ENCODE results near the gene CEP63. TPM values are rescaled to one million over a fixed set of nuclear protein-coding genes. Genes with fewer than 3 reads are reported as not detected.

Gene CEP63
- total and polyA plus RNA-seq, 2 of the 8 experiments (the other 6 are each of a cell fraction or from before 2014, with no cell fraction given): 5.3 to 18.2 TPM

GRCh38 chr3:134447351-134447750 is 38.5 kb upstream of the CEP63 start:
- Histone ChIP-seq H3K36me3 (ENCODE audit: control insufficient read depth in 2 of 4, insufficient read depth in 4 of 4, low read length in 3 of 4) (no peaks in the 10 kb centered on the region), H3K4me1 (replicated peaks in 1 of 4; ENCODE audit: control insufficient read depth in 3 of 4, insufficient read depth in 4 of 4, low read length in 3 of 4) (peaks cover 0 to 3% (median 2%) of the 10 kb centered on the region in 4 experiments; a peak in 4 of 7 replicates), H2AFZ (ENCODE audit: low read length) (no peak overlapping the region), H4K20me1 (replicated peaks in 1 of 2; ENCODE audit: control insufficient read depth in 1 of 2, insufficient read depth in 2 of 2, low read length in 2 of 2) (no peaks in the 10 kb centered on the region), H2BK15ac (ENCODE audit: low read length) (no peak overlapping the region), H4K8ac (ENCODE audit: extremely low read depth, insufficient read depth, low read length) (no peak overlapping the region), H2BK20ac (ENCODE audit: low read length) (no peak overlapping the region), H2BK12ac (ENCODE audit: low read depth, low read length) (no peak overlapping the region), H3K9me3 (ENCODE audit: insufficient read depth in 2 of 2, low read depth in 1 of 2, low read length in 1 of 2) (no peaks in the 10 kb centered on the region), H3K18ac (ENCODE audit: extremely low read depth, low read length) (no peak overlapping the region), H4K5ac (ENCODE audit: insufficient read length, low read depth, low read length) (no peak overlapping the region), H3K14ac (ENCODE audit: insufficient read length) (no peak overlapping the region), H3K9ac (replicated peaks in 1 of 4; ENCODE audit: extremely low read depth in 1 of 4, low read depth in 3 of 4, low read length in 3 of 4) (no peak overlapping the region), H3K27ac (ENCODE audit: low read depth, low read length) (no peak overlapping the region), H3K23me2 (ENCODE audit: low read depth, low read length) (no peaks in the 10 kb centered on the region), H3K4me3 (ENCODE audit: extremely low read depth in 1 of 4, insufficient read depth in 2 of 4, low read depth in 3 of 4, low read length in 4 of 4) (no peak overlapping the region), H2AK5ac (ENCODE audit: low read depth, low read length) (no peak overlapping the region), H2BK120ac (replicated peaks; ENCODE audit: low read depth, low read length) (no peak overlapping the region), H3K79me2 (ENCODE audit: control insufficient read depth in 1 of 2, insufficient read depth in 2 of 2, low read length in 2 of 2) (no peaks in the 10 kb centered on the region), H3K4me2 (ENCODE audit: insufficient read depth in 1 of 2, low read depth in 2 of 2, low read length in 2 of 2) (no peak overlapping the region), H3K23ac (ENCODE audit: insufficient read length) (no peak overlapping the region), H3K56ac (replicated peaks; ENCODE audit: insufficient read length, low read depth, low read length) (no peak overlapping the region), H3K4ac (replicated peaks; ENCODE audit: insufficient read length, low read depth, low read length) (no peak overlapping the region), H3K27me3 (replicated peaks in 1 of 4; ENCODE audit: control insufficient read depth in 3 of 4, extremely low read depth in 1 of 4, insufficient read depth in 3 of 4, low read length in 3 of 4) (no peaks in the 10 kb centered on the region), H4K91ac (replicated peaks; ENCODE audit: insufficient read length, low read length) (no peak overlapping the region), H3K79me1 (ENCODE audit: low read depth, low read length) (no peaks in the 10 kb centered on the region), H2BK5ac (ENCODE audit: low read depth, low read length) (no peak overlapping the region)
- DNase-seq (ENCODE audit: low read depth in 1 of 2, low spot score in 2 of 2) (no peak), FAIRE-seq (no peak)
- POLR2A ChIA-PET (ENCODE audit: partially characterized antibody): interaction anchor here (1.4 to 9.2 kb wide), 2 partner anchors 10 to 75 kb away, joined by 3 to 94 read pairs; partner anchors contain the start of gene AMOTL2
- CTCF ChIA-PET (ENCODE audit: partially characterized antibody): interaction anchor here (0.6 to 3.9 kb wide), 12 partner anchors 9 to 139 kb away, joined by 3 to 23 read pairs (median 4); no protein-coding TSS in a partner anchor
- TF ChIP-seq SIX5 (IDR thresholded peaks at IDR 0.05; ENCODE audit: low read depth, low read length) (no peak), SP2 (IDR thresholded peaks at IDR 0.05; ENCODE audit: low read length) (no peak)
- 86% methylated on average over 1 of the region's 1 CpG; no CpG with 5 or more reads in 1 of the 2 experiments for WGBS, 2 experiments (ENCODE audit: extremely low coverage in 1 of 2, insufficient coverage in 1 of 2, insufficient read length in 1 of 2, insufficient replicate concordance in 2 of 2, low coverage in 1 of 2, low lambda C conversion rate in 2 of 2, missing lambda C conversion rate in 1 of 2)

Data from H1 (cell line).